Measurements from ENCODE around the gene NAT8L.
A peak's percentile ranks its signal among the peaks of the same experiment; 100 is the strongest.

Gene NAT8L

GRCh38 chr4:2045518-2045951 lies 13.6 kb upstream of the NAT8L start:
- no peak for DNase-seq (ENCODE audit: low read depth in 2 of 2)

GRCh38 chr4:2046031-2046961 lies 12.8 kb upstream of the NAT8L start:
- no peak for DNase-seq (ENCODE audit: low read depth in 2 of 2)

GRCh38 chr4:2047031-2047660 lies 12.0 kb upstream of the NAT8L start:
- no peak for DNase-seq (ENCODE audit: low read depth in 2 of 2)

- DNase-seq (ENCODE audit: low read depth in 2 of 2), result no peak
Measured at GRCh38 chr4:2047781-2048581, 11.1 kb upstream of the NAT8L start.

GRCh38 chr4:2048831-2049230 lies 10.3 kb upstream of the NAT8L start:
- DNase-seq (ENCODE audit: low read depth in 2 of 2), result no peak

- no peak for DNase-seq (ENCODE audit: low read depth in 2 of 2)
Measured at GRCh38 chr4:2049381-2049780, 9.7 kb upstream of the NAT8L start.

GRCh38 chr4:2049811-2050210 lies 9.3 kb upstream of the NAT8L start:
- DNase-seq (ENCODE audit: low read depth in 2 of 2), result no peak

GRCh38 chr4:2051086-2051485 lies 8.0 kb upstream of the NAT8L start:
- no peak for DNase-seq (ENCODE audit: low read depth in 2 of 2)

GRCh38 chr4:2054217-2054616 lies 4.9 kb upstream of the NAT8L start:
- DNase-seq (ENCODE audit: low read depth in 2 of 2), result no peak

GRCh38 chr4:2057382-2058065 lies 1.6 kb upstream of the NAT8L start:
- no peak for DNase-seq (ENCODE audit: low read depth in 2 of 2)

GRCh38 chr4:2058264-2059045 lies 672 bp upstream of the NAT8L start:
- DNase-seq (ENCODE audit: low read depth in 2 of 2), result peak in 1 of 2 donors; percentile 25

GRCh38 chr4:2059726-2060602 lies 837 bp downstream of the NAT8L start:
- no peak for DNase-seq (ENCODE audit: low read depth in 2 of 2)

- DNase-seq (ENCODE audit: low read depth in 2 of 2), result no peak
Measured at GRCh38 chr4:2060611-2061185, 1.6 kb downstream of the NAT8L start.

GRCh38 chr4:2061186-2062131 lies 2.3 kb downstream of the NAT8L start:
- DNase-seq (ENCODE audit: low read depth in 2 of 2), result no peak

- DNase-seq (ENCODE audit: low read depth in 2 of 2), result no peak
Measured at GRCh38 chr4:2062168-2062807, 3.2 kb downstream of the NAT8L start.

- DNase-seq (ENCODE audit: low read depth in 2 of 2), result no peak
Measured at GRCh38 chr4:2062808-2063524, 3.8 kb downstream of the NAT8L start.
